Activated CD8-positive, alpha-beta T cell treated with anti-CD3 and anti-CD28 coated beads for 36 hours (primary cell): ENCODE measurements around the gene SLC44A1. TPM values are rescaled to one million over a fixed set of nuclear protein-coding genes. Genes with fewer than 3 reads are reported as not detected.

ENCODE experiments used
- ATAC-seq: fragments of 200-7000 bp; cut with Tn5 transposase; one replicate; pipeline ENCODE4 v1.10.0; 2021; ENCODE audit warnings: mild to moderate bottlenecking, moderate library complexity
- CTCF ChIA-PET: fragments of 350-600 bp; sonication (Branson Sonifier 250); formaldehyde crosslinking; loops from one replicate; lab custom pipeline; 2021; ENCODE audit warnings: antibody characterized with exemption; lab: Charles Lee
- POLR2A ChIA-PET: fragments of 350-600 bp; sonication (Branson Sonifier 250); formaldehyde crosslinking; loops from one replicate; lab custom pipeline; 2021; ENCODE audit warnings: antibody characterized with exemption; lab: Charles Lee
- DNase-seq: peaks from one replicate; pipeline ENCODE4 v3.0.0-alpha.2; 2020
- H3K27ac Mint-ChIP-seq: one replicate; pipeline ENCODE4 v1.8.0; 2021; ENCODE audit warnings: mild to moderate bottlenecking, mixed read lengths
- H3K27me3 Mint-ChIP-seq: one replicate; pipeline ENCODE4 v1.8.0; 2021; ENCODE audit warnings: mixed read lengths
- H3K36me3 Mint-ChIP-seq: one replicate; pipeline ENCODE4 v1.8.0; 2021; ENCODE audit warnings: low read depth, mixed read lengths
- H3K4me1 Mint-ChIP-seq: one replicate; pipeline ENCODE4 v1.8.0; 2021; ENCODE audit warnings: low read depth, mixed read lengths
- H3K4me3 Mint-ChIP-seq: one replicate; pipeline ENCODE4 v1.8.0; 2021; ENCODE audit warnings: mild to moderate bottlenecking, moderate library complexity, mixed read lengths
- H3K9me3 Mint-ChIP-seq: one replicate; pipeline ENCODE4 v1.8.0; 2021; ENCODE audit warnings: mixed read lengths
- intact Hi-C: fragments of 100-400 bp; cut with micrococcal nuclease; formaldehyde crosslinking; loops from one replicate; pipeline ENCODE4 v1.10.0; 2022
- total RNA-seq, 2 experiments: library from RNA; stranded (reverse); gene quantifications; one replicate each; pipeline ENCODE4 v1.2.3, GENCODE V29; 2021
- TF ChIP-seq, protein P1 (sequence below): fragments of 200-600 bp; IDR thresholded peaks from one replicate; pipeline ENCODE4 v1.8.0; 2022; ENCODE audit warnings: antibody characterized with exemption, mild to moderate bottlenecking

The SLC44A1 gene
- total RNA-seq, 2 experiments from 2014 or later, result 7.2 to 8.3 TPM

DNA sequence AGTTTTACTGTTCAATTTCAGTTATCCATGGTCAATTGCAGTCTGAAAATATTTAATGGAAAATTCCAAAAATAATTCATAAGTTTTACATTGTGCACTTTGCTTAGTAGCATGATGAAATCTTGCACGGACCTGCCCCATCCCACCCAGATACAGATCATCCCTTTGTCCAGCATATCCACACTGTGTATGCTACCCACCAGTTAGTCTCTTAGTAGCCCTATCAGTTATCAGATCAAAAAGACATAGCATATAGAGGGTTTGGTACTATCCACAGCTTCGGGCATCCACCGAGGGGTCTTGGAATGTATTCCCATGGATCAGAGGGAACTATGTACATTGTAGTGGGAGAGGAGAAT, 97.7 kb downstream of the SLC44A1 start:
- no peak overlapping the region for H3K27ac Mint-ChIP-seq

DNA sequence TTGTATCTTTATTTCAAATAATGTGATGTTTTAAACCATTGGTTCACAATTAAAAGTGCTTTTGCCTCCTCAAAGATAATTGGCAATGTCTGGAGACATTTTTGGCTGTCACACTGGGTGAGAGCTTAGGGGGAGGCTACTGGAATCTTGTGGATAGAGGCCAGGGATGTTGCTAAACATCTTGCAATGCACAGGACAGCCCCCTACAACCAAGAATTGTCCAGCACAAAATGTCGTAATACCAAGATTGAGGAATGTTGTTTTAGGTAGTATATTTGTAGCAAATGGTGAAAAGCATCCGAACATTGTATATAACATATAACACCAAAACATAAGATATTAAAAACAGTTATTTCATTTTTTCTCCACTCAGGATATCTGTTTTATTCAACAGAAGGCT, 99.8 kb downstream of the SLC44A1 start:
- intact Hi-C loops, result loop anchor here (5.0 kb wide), 1 partner anchor 38 kb away; no protein-coding TSS in a partner anchor

More for the DNA sequence above, 97.7 kb downstream of the SLC44A1 start:
- POLR2A ChIA-PET, result no interaction called here
- Mint-ChIP-seq H3K4me1 (peaks cover 18% of the 10 kb centered on the region), H3K4me3 (no peak overlapping the region), H3K27me3 (no peaks in the 10 kb centered on the region), H3K36me3 (peaks cover under 1% of the 10 kb centered on the region), H3K9me3 (no peaks in the 10 kb centered on the region)
- DNase-seq, result no peak
- CTCF ChIA-PET, result interaction anchor here (0.8 kb wide), 1 partner anchor 73 kb away, joined by 3 read pairs; no protein-coding TSS in a partner anchor
- TF ChIP-seq, protein P1, sequence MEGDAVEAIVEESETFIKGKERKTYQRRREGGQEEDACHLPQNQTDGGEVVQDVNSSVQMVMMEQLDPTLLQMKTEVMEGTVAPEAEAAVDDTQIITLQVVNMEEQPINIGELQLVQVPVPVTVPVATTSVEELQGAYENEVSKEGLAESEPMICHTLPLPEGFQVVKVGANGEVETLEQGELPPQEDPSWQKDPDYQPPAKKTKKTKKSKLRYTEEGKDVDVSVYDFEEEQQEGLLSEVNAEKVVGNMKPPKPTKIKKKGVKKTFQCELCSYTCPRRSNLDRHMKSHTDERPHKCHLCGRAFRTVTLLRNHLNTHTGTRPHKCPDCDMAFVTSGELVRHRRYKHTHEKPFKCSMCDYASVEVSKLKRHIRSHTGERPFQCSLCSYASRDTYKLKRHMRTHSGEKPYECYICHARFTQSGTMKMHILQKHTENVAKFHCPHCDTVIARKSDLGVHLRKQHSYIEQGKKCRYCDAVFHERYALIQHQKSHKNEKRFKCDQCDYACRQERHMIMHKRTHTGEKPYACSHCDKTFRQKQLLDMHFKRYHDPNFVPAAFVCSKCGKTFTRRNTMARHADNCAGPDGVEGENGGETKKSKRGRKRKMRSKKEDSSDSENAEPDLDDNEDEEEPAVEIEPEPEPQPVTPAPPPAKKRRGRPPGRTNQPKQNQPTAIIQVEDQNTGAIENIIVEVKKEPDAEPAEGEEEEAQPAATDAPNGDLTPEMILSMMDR, result no peak
- intact Hi-C loops, result loop anchor here (5.0 kb wide), 1 partner anchor 40 kb away; no protein-coding TSS in a partner anchor
- no peak for ATAC-seq

DNA sequence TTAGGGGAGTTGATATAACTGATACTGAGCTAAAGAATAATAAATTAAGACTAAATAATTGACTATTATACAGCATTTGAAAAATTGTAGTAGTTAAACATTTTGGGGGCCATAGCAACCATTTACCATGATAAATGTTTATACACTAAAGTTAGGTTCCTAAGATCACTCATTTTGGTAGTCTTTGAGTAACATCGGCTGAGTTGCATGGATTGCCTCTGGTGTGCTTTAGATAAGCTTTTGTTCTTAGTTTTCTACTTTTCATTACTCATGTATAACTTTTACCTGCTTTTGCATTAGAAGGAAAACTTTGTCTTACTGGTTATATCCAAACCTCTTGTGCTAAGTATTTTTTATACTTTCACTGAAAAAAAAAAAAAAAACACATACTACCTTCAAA, 101.2 kb downstream of the SLC44A1 start:
- TF ChIP-seq, protein P1, result no peak
- ChIA-PET CTCF (no interaction called here), POLR2A (interaction anchor here (0.6 kb wide), 1 partner anchor 123 kb away, joined by 3 read pairs; no protein-coding TSS in a partner anchor)
- Mint-ChIP-seq H3K27me3 (no peaks in the 10 kb centered on the region), H3K36me3 (no peaks in the 10 kb centered on the region), H3K4me3 (no peak overlapping the region), H3K9me3 (no peaks in the 10 kb centered on the region), H3K4me1 (peaks cover 12% of the 10 kb centered on the region), H3K27ac (no peak overlapping the region)
- ATAC-seq (no peak), DNase-seq (no peak)
- intact Hi-C loops, result no loop called here

More for the DNA sequence above, 99.8 kb downstream of the SLC44A1 start:
- no peak overlapping the region for H3K27ac Mint-ChIP-seq
- POLR2A ChIA-PET, result no interaction called here
- DNase-seq (no peak), ATAC-seq (no peak)
- no peaks in the 10 kb centered on the region for H3K27me3 Mint-ChIP-seq
- H3K9me3 Mint-ChIP-seq, result no peaks in the 10 kb centered on the region
- peaks cover 18% of the 10 kb centered on the region for H3K4me1 Mint-ChIP-seq
- no peak overlapping the region for H3K4me3 Mint-ChIP-seq
- TF ChIP-seq, protein P1, result no peak
- H3K36me3 Mint-ChIP-seq, result no peaks in the 10 kb centered on the region
- CTCF ChIA-PET, result no interaction called here

DNA sequence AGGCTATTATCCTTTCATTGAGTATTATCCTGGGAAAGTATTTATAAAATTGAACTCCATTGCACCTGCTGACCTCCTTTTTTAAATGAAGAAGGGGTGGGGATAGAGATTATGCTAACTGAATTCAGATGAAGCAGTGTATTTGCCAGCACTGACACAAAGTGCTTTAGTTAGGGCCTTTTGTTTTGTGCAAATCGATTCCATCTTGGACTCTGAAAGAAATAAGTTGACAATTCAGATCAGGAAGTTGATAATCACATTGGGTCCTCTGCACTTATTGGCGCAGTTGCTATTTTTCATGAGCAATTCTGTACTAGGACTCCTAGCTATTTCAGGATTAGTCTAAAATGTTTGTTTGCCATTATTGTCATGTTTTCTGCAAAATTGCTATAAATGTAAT, 101.8 kb downstream of the SLC44A1 start:
- CTCF ChIA-PET, result interaction anchor here (1.1 to 1.3 kb wide), 2 partner anchors 9 to 102 kb away, joined by 3 to 4 read pairs; partner anchors contain the start of gene SLC44A1
- Mint-ChIP-seq H3K27ac (no peak overlapping the region), H3K4me3 (no peak overlapping the region), H3K4me1 (peaks cover 12% of the 10 kb centered on the region), H3K27me3 (no peaks in the 10 kb centered on the region), H3K36me3 (no peaks in the 10 kb centered on the region), H3K9me3 (no peaks in the 10 kb centered on the region)
- no peak for ATAC-seq
- TF ChIP-seq, protein P1, result no peak
- intact Hi-C loops, result no loop called here
- no peak for DNase-seq
- POLR2A ChIA-PET, result no interaction called here

DNA sequence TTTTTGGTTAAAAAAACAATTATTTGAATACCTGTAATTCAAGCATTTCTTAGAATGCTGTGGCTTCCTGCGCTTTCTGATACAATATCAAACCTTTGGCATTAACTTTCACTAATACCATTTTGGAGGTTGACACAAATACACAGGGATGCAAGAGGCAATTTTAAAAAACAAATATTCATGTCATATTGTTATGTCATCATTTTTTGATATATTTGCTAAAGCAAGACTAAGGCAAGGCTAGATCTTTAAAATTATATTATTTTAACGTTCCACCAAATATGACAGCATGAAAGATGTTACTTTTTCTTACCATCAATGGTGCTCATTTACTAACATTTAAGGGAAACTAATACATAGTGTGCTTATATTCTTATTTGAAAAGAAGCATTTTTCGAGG, 110.0 kb downstream of the SLC44A1 start:
- ATAC-seq, result no peak
- no peak overlapping the region for H3K4me3 Mint-ChIP-seq
- ChIA-PET CTCF (no interaction called here), POLR2A (no interaction called here)
- H3K4me1 Mint-ChIP-seq, result peaks cover under 1% of the 10 kb centered on the region
- no peaks in the 10 kb centered on the region for H3K27me3 Mint-ChIP-seq
- TF ChIP-seq, protein P1, result no peak
- no peak overlapping the region for H3K27ac Mint-ChIP-seq
- DNase-seq, result no peak
- peaks cover 2% of the 10 kb centered on the region for H3K36me3 Mint-ChIP-seq
- intact Hi-C loops, result no loop called here
- H3K9me3 Mint-ChIP-seq, result no peaks in the 10 kb centered on the region
